ENCODE data around the gene PTPRA.

- TF ChIP-seq CTCF (IDR thresholded peaks at IDR 0.05) (no peak), POLR2A (IDR thresholded peaks at IDR 0.05) (no peak)
Measured at GRCh38 chr20:2993250-2993649, 120.0 kb downstream of the PTPRA start.

Data from right lobe of liver (tissue), 4 donors.